Nephron (organoid): ENCODE measurements around the gene CYP2R1.

Source experiments
- H3K27ac Mint-ChIP-seq, 3 experiments: 2 replicates each; pipeline ENCODE4 v1.8.0; 2020; ENCODE audit warnings: mixed read lengths in 3 of 3, mild to moderate bottlenecking in 2 of 3, moderate library complexity in 1 of 3
- H3K27me3 Mint-ChIP-seq: 2 replicates; pipeline ENCODE4 v1.8.0; 2021; ENCODE audit warnings: low read depth, mild to moderate bottlenecking, moderate library complexity, mixed read lengths
- H3K36me3 Mint-ChIP-seq: 2 replicates; pipeline ENCODE4 v1.8.0; 2020; ENCODE audit warnings: low read depth, mixed read lengths
- H3K4me1 Mint-ChIP-seq: 2 replicates; pipeline ENCODE4 v1.8.0; 2020; ENCODE audit warnings: mixed read lengths
- H3K4me3 Mint-ChIP-seq, 3 experiments: 2 replicates each; pipeline ENCODE4 v1.8.0; 2020; ENCODE audit warnings: mild to moderate bottlenecking in 3 of 3, mixed read lengths in 3 of 3, moderate library complexity in 2 of 3
- H3K9me3 Mint-ChIP-seq: 2 replicates; pipeline ENCODE4 v1.8.0; 2020; ENCODE audit warnings: mixed read lengths
- CTCF ChIP-seq, 3 experiments: fragments of 200-600 bp; sonication (generic); IDR thresholded peaks; one replicate each; pipeline ENCODE4 v1.5.0; 2021; ENCODE audit warnings: antibody characterized with exemption in 3 of 3; ENCODE audit not compliant: unreplicated experiment in 3 of 3

The CYP2R1 gene

GRCh38 chr11:14858404-14858803 lies 33.6 kb downstream of the CYP2R1 start:
- Mint-ChIP-seq H3K27ac (no peak overlapping the region), H3K9me3 (no peaks in the 10 kb centered on the region), H3K27me3 (no peaks in the 10 kb centered on the region), H3K4me3 (no peak overlapping the region), H3K4me1 (no peaks in the 10 kb centered on the region), H3K36me3 (peaks cover 20% of the 10 kb centered on the region)
- no peak for TF ChIP-seq CTCF (IDR thresholded peaks at IDR 0.05; ENCODE audit: unreplicated experiment in 3 of 3)

GRCh38 chr11:14857621-14858020 lies 34.4 kb downstream of the CYP2R1 start:
- no peaks in the 10 kb centered on the region for H3K4me1 Mint-ChIP-seq
- no peak overlapping the region for H3K27ac Mint-ChIP-seq
- no peak overlapping the region for H3K4me3 Mint-ChIP-seq
- TF ChIP-seq CTCF (IDR thresholded peaks at IDR 0.05; ENCODE audit: unreplicated experiment in 3 of 3) = no peak
- no peaks in the 10 kb centered on the region for H3K9me3 Mint-ChIP-seq
- no peaks in the 10 kb centered on the region for H3K27me3 Mint-ChIP-seq
- H3K36me3 Mint-ChIP-seq = peaks cover 13% of the 10 kb centered on the region

- Mint-ChIP-seq H3K4me1 (no peaks in the 10 kb centered on the region), H3K27ac (no peak overlapping the region), H3K36me3 (no peaks in the 10 kb centered on the region), H3K27me3 (no peaks in the 10 kb centered on the region), H3K9me3 (no peaks in the 10 kb centered on the region), H3K4me3 (no peak overlapping the region)
- no peak for TF ChIP-seq CTCF (IDR thresholded peaks at IDR 0.05; ENCODE audit: unreplicated experiment in 3 of 3)
Observed at GRCh38 chr11:14855890-14856289, 36.1 kb downstream of the CYP2R1 start.

- H3K27me3 Mint-ChIP-seq = no peaks in the 10 kb centered on the region
- H3K4me3 Mint-ChIP-seq = no peak overlapping the region
- no peaks in the 10 kb centered on the region for H3K4me1 Mint-ChIP-seq
- no peak overlapping the region for H3K27ac Mint-ChIP-seq
- no peaks in the 10 kb centered on the region for H3K36me3 Mint-ChIP-seq
- no peak for TF ChIP-seq CTCF (IDR thresholded peaks at IDR 0.05; ENCODE audit: unreplicated experiment in 3 of 3)
- no peaks in the 10 kb centered on the region for H3K9me3 Mint-ChIP-seq
Observed at GRCh38 chr11:14854057-14854456, 38.0 kb downstream of the CYP2R1 start.

- Mint-ChIP-seq H3K36me3 (peaks cover under 1% of the 10 kb centered on the region), H3K27ac (no peak overlapping the region), H3K9me3 (no peaks in the 10 kb centered on the region), H3K4me3 (no peak overlapping the region), H3K27me3 (no peaks in the 10 kb centered on the region), H3K4me1 (no peaks in the 10 kb centered on the region)
- TF ChIP-seq CTCF (IDR thresholded peaks at IDR 0.05; ENCODE audit: unreplicated experiment in 3 of 3) = no peak
Observed at GRCh38 chr11:14852571-14853177, 39.4 kb downstream of the CYP2R1 start.

- peaks cover 8% of the 10 kb centered on the region for H3K9me3 Mint-ChIP-seq
- H3K4me3 Mint-ChIP-seq = no peak overlapping the region
- peaks cover 34% of the 10 kb centered on the region for H3K36me3 Mint-ChIP-seq
- no peak overlapping the region for H3K27ac Mint-ChIP-seq
- no peaks in the 10 kb centered on the region for H3K4me1 Mint-ChIP-seq
- TF ChIP-seq CTCF (IDR thresholded peaks at IDR 0.05; ENCODE audit: unreplicated experiment in 3 of 3) = no peak
- H3K27me3 Mint-ChIP-seq = no peaks in the 10 kb centered on the region
Observed at GRCh38 chr11:14842002-14842401, 50.0 kb downstream of the CYP2R1 start.
